ENCODE measurements around the gene MYL5.

MYL5 gene

GRCh38 chr4:659851-660250 is 14.5 kb upstream of the MYL5 start:
- H3K27me3 ChIP-seq (replicated peaks in 2 of 5; ENCODE audit: control insufficient read depth in 4 of 5, insufficient read depth in 5 of 5, low read length in 4 of 5): peaks cover 0 to 9% (median 0%) of the 10 kb centered on the region in 5 experiments
- H3K9me3 ChIP-seq (ENCODE audit: control extremely low read depth in 1 of 5, control insufficient read depth in 4 of 5, insufficient read depth in 2 of 5, low read depth in 1 of 5, low read length in 4 of 5): no peaks in the 10 kb centered on the region
- no peak overlapping the region for H3K4me3 ChIP-seq (ENCODE audit: control insufficient read depth in 1 of 7, extremely low read depth in 1 of 7, insufficient read depth in 4 of 7, low read depth in 2 of 7, low read length in 6 of 7)
- no peak for DNase-seq
- no peak overlapping the region for H3K27ac ChIP-seq (ENCODE audit: insufficient read depth in 1 of 2, low read depth in 1 of 2, low read length in 2 of 2, poor library complexity in 1 of 2, severe bottlenecking in 2 of 2)
- peaks cover 0 to 18% (median 8%) of the 10 kb centered on the region in 4 experiments for H3K36me3 ChIP-seq (ENCODE audit: control insufficient read depth in 4 of 4, insufficient read depth in 4 of 4, low read length in 3 of 4)
- ChIA-PET POLR2A (no interaction called here), CTCF (no interaction called here)
- peaks cover 0 to 17% (median 16%) of the 10 kb centered on the region in 4 experiments for H3K4me1 ChIP-seq (ENCODE audit: control extremely low read depth in 1 of 4, control insufficient read depth in 4 of 4, insufficient read depth in 4 of 4, low read length in 3 of 4)
- WGBS (ENCODE audit: insufficient coverage): 96% methylated on average over 4 of the region's 8 CpGs

- peaks cover 0 to 21% (median 16%) of the 10 kb centered on the region in 4 experiments for H3K4me1 ChIP-seq (ENCODE audit: control extremely low read depth in 1 of 4, control insufficient read depth in 4 of 4, insufficient read depth in 4 of 4, low read length in 3 of 4)
- no peak overlapping the region for H3K4me3 ChIP-seq (ENCODE audit: control insufficient read depth in 1 of 7, extremely low read depth in 1 of 7, insufficient read depth in 4 of 7, low read depth in 2 of 7, low read length in 6 of 7)
- POLR2A ChIA-PET: no interaction called here
- WGBS (ENCODE audit: insufficient coverage): 96% methylated on average over 8 of the region's 10 CpGs
- CTCF ChIA-PET: no interaction called here
- no peak for DNase-seq
- H3K9me3 ChIP-seq (ENCODE audit: control extremely low read depth in 1 of 5, control insufficient read depth in 4 of 5, insufficient read depth in 2 of 5, low read depth in 1 of 5, low read length in 4 of 5): no peaks in the 10 kb centered on the region
- peaks cover 0 to 18% (median 8%) of the 10 kb centered on the region in 4 experiments for H3K36me3 ChIP-seq (ENCODE audit: control insufficient read depth in 4 of 4, insufficient read depth in 4 of 4, low read length in 3 of 4)
- peaks cover 0 to 4% (median 0%) of the 10 kb centered on the region in 5 experiments for H3K27me3 ChIP-seq (replicated peaks in 2 of 5; ENCODE audit: control insufficient read depth in 4 of 5, insufficient read depth in 5 of 5, low read length in 4 of 5)
- no peak overlapping the region for H3K27ac ChIP-seq (ENCODE audit: insufficient read depth in 1 of 2, low read depth in 1 of 2, low read length in 2 of 2, poor library complexity in 1 of 2, severe bottlenecking in 2 of 2)
These were observed 13.9 kb upstream of the MYL5 start for GRCh38 chr4:660401-660800.

- no peaks in the 10 kb centered on the region for H3K9me3 ChIP-seq (ENCODE audit: control extremely low read depth in 1 of 5, control insufficient read depth in 4 of 5, insufficient read depth in 2 of 5, low read depth in 1 of 5, low read length in 4 of 5)
- H3K36me3 ChIP-seq (ENCODE audit: control insufficient read depth in 4 of 4, insufficient read depth in 4 of 4, low read length in 3 of 4): peaks cover 0 to 18% (median 8%) of the 10 kb centered on the region in 4 experiments
- H3K4me1 ChIP-seq (ENCODE audit: control extremely low read depth in 1 of 4, control insufficient read depth in 4 of 4, insufficient read depth in 4 of 4, low read length in 3 of 4): peaks cover 0 to 22% (median 16%) of the 10 kb centered on the region in 4 experiments
- no peaks in the 10 kb centered on the region for H3K27me3 ChIP-seq (replicated peaks in 2 of 5; ENCODE audit: control insufficient read depth in 4 of 5, insufficient read depth in 5 of 5, low read length in 4 of 5)
- ChIA-PET CTCF (no interaction called here), POLR2A (no interaction called here)
- WGBS (ENCODE audit: insufficient coverage): 96% methylated on average over 3 of the region's 3 CpGs
- no peak overlapping the region for H3K4me3 ChIP-seq (ENCODE audit: control insufficient read depth in 1 of 7, extremely low read depth in 1 of 7, insufficient read depth in 4 of 7, low read depth in 2 of 7, low read length in 6 of 7)
- no peak for DNase-seq
- H3K27ac ChIP-seq (ENCODE audit: insufficient read depth in 1 of 2, low read depth in 1 of 2, low read length in 2 of 2, poor library complexity in 1 of 2, severe bottlenecking in 2 of 2): no peak overlapping the region
These were observed 13.1 kb upstream of the MYL5 start for GRCh38 chr4:661231-661630.

- peaks cover 0 to 22% (median 16%) of the 10 kb centered on the region in 4 experiments for H3K4me1 ChIP-seq (ENCODE audit: control extremely low read depth in 1 of 4, control insufficient read depth in 4 of 4, insufficient read depth in 4 of 4, low read length in 3 of 4)
- no peaks in the 10 kb centered on the region for H3K9me3 ChIP-seq (ENCODE audit: control extremely low read depth in 1 of 5, control insufficient read depth in 4 of 5, insufficient read depth in 2 of 5, low read depth in 1 of 5, low read length in 4 of 5)
- no peak overlapping the region for H3K4me3 ChIP-seq (ENCODE audit: control insufficient read depth in 1 of 7, extremely low read depth in 1 of 7, insufficient read depth in 4 of 7, low read depth in 2 of 7, low read length in 6 of 7)
- H3K36me3 ChIP-seq (ENCODE audit: control insufficient read depth in 4 of 4, insufficient read depth in 4 of 4, low read length in 3 of 4): peaks cover 0 to 18% (median 8%) of the 10 kb centered on the region in 4 experiments
- H3K27me3 ChIP-seq (replicated peaks in 2 of 5; ENCODE audit: control insufficient read depth in 4 of 5, insufficient read depth in 5 of 5, low read length in 4 of 5): no peaks in the 10 kb centered on the region
- WGBS (ENCODE audit: insufficient coverage): 96% methylated on average over 36 of the region's 42 CpGs
- CTCF ChIA-PET: interaction anchor here (1.1 kb wide), 1 partner anchor 420 kb away, joined by 4 read pairs; no protein-coding TSS in a partner anchor
- H3K27ac ChIP-seq (ENCODE audit: insufficient read depth in 1 of 2, low read depth in 1 of 2, low read length in 2 of 2, poor library complexity in 1 of 2, severe bottlenecking in 2 of 2): no peak overlapping the region
- no peak for DNase-seq
- POLR2A ChIA-PET: interaction anchor here (0.6 kb wide), 1 partner anchor 25 kb away, joined by 3 read pairs; no protein-coding TSS in a partner anchor
These were observed 12.2 kb upstream of the MYL5 start for GRCh38 chr4:661881-662761.

GRCh38 chr4:663046-663437 is 11.3 kb upstream of the MYL5 start:
- POLR2A ChIA-PET: no interaction called here

GRCh38 chr4:663438-664428 is 10.6 kb upstream of the MYL5 start:
- Histone ChIP-seq H3K4me1 (ENCODE audit: control extremely low read depth in 1 of 4, control insufficient read depth in 4 of 4, insufficient read depth in 4 of 4, low read length in 3 of 4) (peaks cover 0 to 22% (median 16%) of the 10 kb centered on the region in 4 experiments), H3K36me3 (ENCODE audit: control insufficient read depth in 4 of 4, insufficient read depth in 4 of 4, low read length in 3 of 4) (peaks cover 0 to 18% (median 8%) of the 10 kb centered on the region in 4 experiments), H3K27ac (ENCODE audit: insufficient read depth in 1 of 2, low read depth in 1 of 2, low read length in 2 of 2, poor library complexity in 1 of 2, severe bottlenecking in 2 of 2) (peak overlapping the region; percentile 75 to 79), H3K9me3 (ENCODE audit: control extremely low read depth in 1 of 5, control insufficient read depth in 4 of 5, insufficient read depth in 2 of 5, low read depth in 1 of 5, low read length in 4 of 5) (no peaks in the 10 kb centered on the region), H3K27me3 (replicated peaks in 2 of 5; ENCODE audit: control insufficient read depth in 4 of 5, insufficient read depth in 5 of 5, low read length in 4 of 5) (no peaks in the 10 kb centered on the region), H3K4me3 (ENCODE audit: control insufficient read depth in 1 of 7, extremely low read depth in 1 of 7, insufficient read depth in 4 of 7, low read depth in 2 of 7, low read length in 6 of 7) (peak overlapping the region; percentile 67 to 94 (median 84))
- POLR2A ChIA-PET: interaction anchor here (0.5 to 1.2 kb wide), 2 partner anchors 11 to 581 kb away, joined by 3 to 5 read pairs; partner anchors contain the start of genes ATP5ME and MYL5
- CTCF ChIA-PET: interaction anchor here (1.0 to 1.4 kb wide), 3 partner anchors 11 to 422 kb away, joined by 3 to 5 read pairs (median 4); no protein-coding TSS in a partner anchor
- under 1% methylated on average over 75 of the region's 80 CpGs for WGBS (ENCODE audit: insufficient coverage)
- peak; percentile 70 to 89 (median 86) for DNase-seq

More at GRCh38 chr4:663046-663437, 11.3 kb upstream of the MYL5 start:
- DNase-seq: no peak
- WGBS (ENCODE audit: insufficient coverage): 32% methylated on average over 16 of the region's 20 CpGs
- Histone ChIP-seq H3K27ac (ENCODE audit: insufficient read depth in 1 of 2, low read depth in 1 of 2, low read length in 2 of 2, poor library complexity in 1 of 2, severe bottlenecking in 2 of 2) (peak overlapping the region in 1 of 2 experiments; percentile 79), H3K4me3 (ENCODE audit: control insufficient read depth in 1 of 7, extremely low read depth in 1 of 7, insufficient read depth in 4 of 7, low read depth in 2 of 7, low read length in 6 of 7) (peak overlapping the region; percentile 67 to 94 (median 84)), H3K9me3 (ENCODE audit: control extremely low read depth in 1 of 5, control insufficient read depth in 4 of 5, insufficient read depth in 2 of 5, low read depth in 1 of 5, low read length in 4 of 5) (no peaks in the 10 kb centered on the region), H3K4me1 (ENCODE audit: control extremely low read depth in 1 of 4, control insufficient read depth in 4 of 4, insufficient read depth in 4 of 4, low read length in 3 of 4) (peaks cover 0 to 22% (median 16%) of the 10 kb centered on the region in 4 experiments), H3K36me3 (ENCODE audit: control insufficient read depth in 4 of 4, insufficient read depth in 4 of 4, low read length in 3 of 4) (peaks cover 0 to 18% (median 8%) of the 10 kb centered on the region in 4 experiments), H3K27me3 (replicated peaks in 2 of 5; ENCODE audit: control insufficient read depth in 4 of 5, insufficient read depth in 5 of 5, low read length in 4 of 5) (no peaks in the 10 kb centered on the region)
- CTCF ChIA-PET: interaction anchor here (1.1 kb wide), 1 partner anchor 421 kb away, joined by 4 read pairs; no protein-coding TSS in a partner anchor
